Inferior parietal cortex (tissue), 1 donor: ENCODE results near the gene COA6.

Source experiments
- DNase-seq: peaks from one replicate; pipeline ENCODE4 v3.0.0-alpha.2; 2016; ENCODE audit errors: extremely low spot score

COA6 gene

GRCh38 chr1:234412830-234413229, 39.6 kb downstream of the COA6 start:
- no peak for DNase-seq

GRCh38 chr1:234413485-234413884, 40.2 kb downstream of the COA6 start:
- DNase-seq, result no peak

- no peak for DNase-seq
Observed at GRCh38 chr1:234413990-234414389, 40.7 kb downstream of the COA6 start.

- DNase-seq, result no peak
Observed at GRCh38 chr1:234427950-234428646, 54.8 kb downstream of the COA6 start.

GRCh38 chr1:234429434-234429806, 56.2 kb downstream of the COA6 start:
- no peak for DNase-seq

GRCh38 chr1:234430691-234431090, 57.4 kb downstream of the COA6 start:
- DNase-seq, result no peak

- DNase-seq, result no peak
Observed at GRCh38 chr1:234431255-234431654, 58.0 kb downstream of the COA6 start.

GRCh38 chr1:234433563-234434285, 60.5 kb downstream of the COA6 start:
- peak; percentile 47 for DNase-seq
